Fibroblast of pulmonary artery (primary cell): ENCODE data around the gene ZSCAN29.

ENCODE experiments used
- DNase-seq: peaks from one replicate; pipeline ENCODE4 v3.0.0-alpha.2; 2010; ENCODE audit warnings: low read depth
- H3K4me3 ChIP-seq: replicated peaks from 2 replicates; pipeline ENCODE4 v1.5.1; 2011; ENCODE audit warnings: low read depth, mild to moderate bottlenecking, control low read depth, low read length, moderate library complexity
- CTCF ChIP-seq: IDR thresholded peaks from 2 replicates; pipeline ENCODE4 v1.5.1; 2011; ENCODE audit warnings: mild to moderate bottlenecking, control low read depth, low read length, inconsistent platforms; ENCODE audit errors: missing control alignments

The ZSCAN29 gene

GRCh38 chr15:43360821-43361220, 10.0 kb downstream of the ZSCAN29 start:
- no peak for TF ChIP-seq CTCF
- H3K4me3 ChIP-seq = no peak overlapping the region
- DNase-seq = no peak

- no peak for DNase-seq
- TF ChIP-seq CTCF = no peak
- no peak overlapping the region for H3K4me3 ChIP-seq
Observed at GRCh38 chr15:43352693-43353382, 18.0 kb downstream of the ZSCAN29 start.

- no peak for DNase-seq
- H3K4me3 ChIP-seq = no peak overlapping the region
- no peak for TF ChIP-seq CTCF
Observed at GRCh38 chr15:43347114-43347513, 23.7 kb downstream of the ZSCAN29 start.

- no peak for TF ChIP-seq CTCF
- H3K4me3 ChIP-seq = no peak overlapping the region
- DNase-seq = no peak
Observed at GRCh38 chr15:43346305-43346704, 24.5 kb downstream of the ZSCAN29 start.

GRCh38 chr15:43330780-43331087, 40.1 kb downstream of the ZSCAN29 start:
- no peak for TF ChIP-seq CTCF
- no peak for DNase-seq
- peak overlapping the region; percentile 76 for H3K4me3 ChIP-seq

- peak; percentile 96 for DNase-seq
- TF ChIP-seq CTCF = no peak
- H3K4me3 ChIP-seq = peak within 1 kb of the TSS; percentile 76
Observed at GRCh38 chr15:43329960-43330779, 40.7 kb downstream of the ZSCAN29 start, which contains the start of gene LCMT2. Gene LCMT2 (minus strand): TSS chr15:43330573. CDS start chr15:43330489, 84 bp downstream.
